ENCODE measurements around the gene RGS12. TPM values are rescaled to one million over a fixed set of nuclear protein-coding genes. Genes with fewer than 3 reads are reported as not detected.

The RGS12 gene
- total and polyA plus RNA-seq, 2 of the 8 experiments (the other 6 are each of a cell fraction or from before 2014, with no cell fraction given): 6.0 to 16.4 TPM

DNA sequence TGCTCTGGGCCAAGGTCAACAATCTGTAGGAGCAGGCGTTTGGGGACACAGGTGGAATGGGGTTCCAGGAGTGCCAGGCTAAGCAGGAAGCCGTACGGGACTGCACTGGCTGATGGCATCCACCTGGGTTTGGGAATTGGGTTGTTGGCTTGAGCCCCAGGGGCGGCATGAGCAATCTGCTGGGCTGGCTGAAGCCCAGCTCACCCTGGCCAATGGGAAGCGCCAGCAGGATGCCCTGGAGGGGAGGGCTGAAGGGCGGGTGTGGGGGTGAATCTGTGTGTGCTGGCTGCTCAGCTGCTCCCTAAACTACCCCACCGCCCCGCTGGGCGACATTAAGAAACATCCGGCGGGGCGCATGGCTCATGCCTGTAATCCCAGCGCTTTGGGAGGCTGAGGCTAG lies 8.9 kb upstream of the RGS12 start:
- POLR2A ChIA-PET (ENCODE audit: partially characterized antibody): no interaction called here
- H2BK15ac ChIP-seq (ENCODE audit: low read length): no peak overlapping the region
- CTCF ChIA-PET (ENCODE audit: partially characterized antibody): no interaction called here
- no peak overlapping the region for H2BK120ac ChIP-seq (replicated peaks; ENCODE audit: low read depth, low read length)
- no peak overlapping the region for H3K23ac ChIP-seq (ENCODE audit: insufficient read length)
- no peaks in the 10 kb centered on the region for H3K79me1 ChIP-seq (ENCODE audit: low read depth, low read length)
- H3K56ac ChIP-seq (replicated peaks; ENCODE audit: insufficient read length, low read depth, low read length): no peak overlapping the region
- no peak overlapping the region for H2BK20ac ChIP-seq (ENCODE audit: low read length)
- no peak overlapping the region for H4K5ac ChIP-seq (ENCODE audit: insufficient read length, low read depth, low read length)
- H4K8ac ChIP-seq (ENCODE audit: extremely low read depth, insufficient read depth, low read length): no peak overlapping the region
- H3K27me3 ChIP-seq (replicated peaks in 1 of 4; ENCODE audit: control insufficient read depth in 3 of 4, extremely low read depth in 1 of 4, insufficient read depth in 3 of 4, low read length in 3 of 4): no peaks in the 10 kb centered on the region; a peak in 1 of 7 replicates
- no peaks in the 10 kb centered on the region; a peak in 3 of 7 replicates for H3K4me1 ChIP-seq (replicated peaks in 1 of 4; ENCODE audit: control insufficient read depth in 3 of 4, insufficient read depth in 4 of 4, low read length in 3 of 4)
- H3K4ac ChIP-seq (replicated peaks; ENCODE audit: insufficient read length, low read depth, low read length): no peak overlapping the region
- H3K18ac ChIP-seq (ENCODE audit: extremely low read depth, low read length): no peak overlapping the region
- H3K9ac ChIP-seq (replicated peaks in 1 of 4; ENCODE audit: extremely low read depth in 1 of 4, low read depth in 3 of 4, low read length in 3 of 4): no peak overlapping the region
- H3K4me3 ChIP-seq (ENCODE audit: extremely low read depth in 1 of 4, insufficient read depth in 2 of 4, low read depth in 3 of 4, low read length in 4 of 4): no peak overlapping the region
- no peak for DNase-seq (ENCODE audit: low read depth in 1 of 2, low spot score in 2 of 2)
- H3K9me3 ChIP-seq (ENCODE audit: insufficient read depth in 2 of 2, low read depth in 1 of 2, low read length in 1 of 2): no peaks in the 10 kb centered on the region; a peak in 1 of 4 replicates
- no peak overlapping the region for H3K14ac ChIP-seq (ENCODE audit: insufficient read length)
- H3K23me2 ChIP-seq (ENCODE audit: low read depth, low read length): no peaks in the 10 kb centered on the region
- no peak for FAIRE-seq
- 86% methylated on average over 7 of the region's 13 CpGs; no CpG with 5 or more reads in 1 of the 2 experiments for WGBS, 2 experiments (ENCODE audit: extremely low coverage in 1 of 2, insufficient coverage in 1 of 2, insufficient read length in 1 of 2, insufficient replicate concordance in 2 of 2, low coverage in 1 of 2, low lambda C conversion rate in 2 of 2, missing lambda C conversion rate in 1 of 2)
- no peaks in the 10 kb centered on the region for H3K79me2 ChIP-seq (ENCODE audit: control insufficient read depth in 1 of 2, insufficient read depth in 2 of 2, low read length in 2 of 2)
- no peak overlapping the region for H2BK12ac ChIP-seq (ENCODE audit: low read depth, low read length)
- no peak overlapping the region for H2AK5ac ChIP-seq (ENCODE audit: low read depth, low read length)
- no peak overlapping the region for H3K4me2 ChIP-seq (ENCODE audit: insufficient read depth in 1 of 2, low read depth in 2 of 2, low read length in 2 of 2)
- H3K27ac ChIP-seq (ENCODE audit: low read depth, low read length): no peak overlapping the region
- H2BK5ac ChIP-seq (ENCODE audit: low read depth, low read length): no peak overlapping the region
- H4K20me1 ChIP-seq (replicated peaks in 1 of 2; ENCODE audit: control insufficient read depth in 1 of 2, insufficient read depth in 2 of 2, low read length in 2 of 2): no peaks in the 10 kb centered on the region
- no peaks in the 10 kb centered on the region for H3K36me3 ChIP-seq (ENCODE audit: control insufficient read depth in 2 of 4, insufficient read depth in 4 of 4, low read length in 3 of 4)
- no peak overlapping the region for H2AFZ ChIP-seq (ENCODE audit: low read length)
- no peak overlapping the region for H4K91ac ChIP-seq (replicated peaks; ENCODE audit: insufficient read length, low read length)
- TF ChIP-seq KDM5A (IDR thresholded peaks at IDR 0.05; ENCODE audit: low read length) (no peak), ZNF274 (IDR thresholded peaks at IDR 0.05; ENCODE audit: borderline replicate concordance, extremely low read depth, low read length) (no peak), SIX5 (IDR thresholded peaks at IDR 0.05; ENCODE audit: low read depth, low read length) (no peak), BCL11A (IDR thresholded peaks at IDR 0.05; ENCODE audit: low read depth in 2 of 2, low read length in 2 of 2) (no peak), TEAD4 (IDR thresholded peaks at IDR 0.05; ENCODE audit: low read depth, low read length) (no peak), POLR2A (IDR thresholded peaks at IDR 0.05; ENCODE audit: control extremely low read depth in 1 of 2, low read depth in 2 of 2, low read length in 2 of 2) (no peak), TBP (IDR thresholded peaks at IDR 0.05; ENCODE audit: low read depth, low read length) (no peak), NRF1 (IDR thresholded peaks at IDR 0.05; ENCODE audit: low read depth, low read length) (no peak), POU5F1 (IDR thresholded peaks at IDR 0.05; ENCODE audit: low read depth, low read length) (no peak), SP1 (IDR thresholded peaks at IDR 0.05; ENCODE audit: low read depth, low read length) (no peak), CBX8 (IDR thresholded peaks at IDR 0.05; ENCODE audit: borderline replicate concordance, low read depth, low read length) (no peak)
- TF ChIP-seq, protein P1, sequence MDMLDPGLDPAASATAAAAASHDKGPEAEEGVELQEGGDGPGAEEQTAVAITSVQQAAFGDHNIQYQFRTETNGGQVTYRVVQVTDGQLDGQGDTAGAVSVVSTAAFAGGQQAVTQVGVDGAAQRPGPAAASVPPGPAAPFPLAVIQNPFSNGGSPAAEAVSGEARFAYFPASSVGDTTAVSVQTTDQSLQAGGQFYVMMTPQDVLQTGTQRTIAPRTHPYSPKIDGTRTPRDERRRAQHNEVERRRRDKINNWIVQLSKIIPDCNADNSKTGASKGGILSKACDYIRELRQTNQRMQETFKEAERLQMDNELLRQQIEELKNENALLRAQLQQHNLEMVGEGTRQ (IDR thresholded peaks at IDR 0.05; ENCODE audit: low read length): no peak
- TF ChIP-seq, protein P2, sequence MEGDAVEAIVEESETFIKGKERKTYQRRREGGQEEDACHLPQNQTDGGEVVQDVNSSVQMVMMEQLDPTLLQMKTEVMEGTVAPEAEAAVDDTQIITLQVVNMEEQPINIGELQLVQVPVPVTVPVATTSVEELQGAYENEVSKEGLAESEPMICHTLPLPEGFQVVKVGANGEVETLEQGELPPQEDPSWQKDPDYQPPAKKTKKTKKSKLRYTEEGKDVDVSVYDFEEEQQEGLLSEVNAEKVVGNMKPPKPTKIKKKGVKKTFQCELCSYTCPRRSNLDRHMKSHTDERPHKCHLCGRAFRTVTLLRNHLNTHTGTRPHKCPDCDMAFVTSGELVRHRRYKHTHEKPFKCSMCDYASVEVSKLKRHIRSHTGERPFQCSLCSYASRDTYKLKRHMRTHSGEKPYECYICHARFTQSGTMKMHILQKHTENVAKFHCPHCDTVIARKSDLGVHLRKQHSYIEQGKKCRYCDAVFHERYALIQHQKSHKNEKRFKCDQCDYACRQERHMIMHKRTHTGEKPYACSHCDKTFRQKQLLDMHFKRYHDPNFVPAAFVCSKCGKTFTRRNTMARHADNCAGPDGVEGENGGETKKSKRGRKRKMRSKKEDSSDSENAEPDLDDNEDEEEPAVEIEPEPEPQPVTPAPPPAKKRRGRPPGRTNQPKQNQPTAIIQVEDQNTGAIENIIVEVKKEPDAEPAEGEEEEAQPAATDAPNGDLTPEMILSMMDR (IDR thresholded peaks at IDR 0.05; ENCODE audit: control extremely low read depth in 1 of 3, insufficient read depth in 1 of 3, low read depth in 1 of 3, low read length in 3 of 3): no peak

All from H1 (cell line).